SK-N-SH (cell line): ENCODE measurements around the gene CASP6. TPM values are rescaled to one million over a fixed set of nuclear protein-coding genes. Genes with fewer than 3 reads are reported as not detected.

Source experiments
- CTCF ChIA-PET: fragments of 300-600, 350-600 bp; formaldehyde crosslinking; extraction: SDS; loops from one replicate; lab custom pipeline; 2021; lab: Yijun Ruan, JAX
- POLR2A ChIA-PET: fragments of 350-600 bp; sonication (Branson Sonifier 250); formaldehyde crosslinking; extraction: SDS; loops from one replicate; lab custom pipeline; 2020; ENCODE audit warnings: antibody characterized with exemption, inconsistent platforms; lab: Yijun Ruan, JAX
- DNase-seq: peaks from one replicate; pipeline ENCODE4 v3.0.0; 2012
- H2AFZ ChIP-seq: fragments of 200-600 bp; sonication (generic); 2 replicates; pipeline ENCODE4 v1.8.1; 2016; ENCODE audit warnings: antibody characterized with exemption, mild to moderate bottlenecking, low read depth
- H3F3A ChIP-seq: fragments of 200-600 bp; sonication (generic); replicated peaks from 2 replicates; pipeline ENCODE3; 2016; ENCODE audit warnings: antibody characterized with exemption, mild to moderate bottlenecking; ENCODE audit not compliant: insufficient read depth
- H3K27ac ChIP-seq, 2 experiments: fragments of 200-500 bp in 1 of 2; fragments of 200-600 bp in 1 of 2; sonication (Bioruptor generic) in 1 of 2; sonication (generic), shearing (Covaris generic) in 1 of 2; 2 replicates each; pipeline versions ENCODE4 v1.5.1 to v1.6.1; 2014 to 2016; ENCODE audit warnings: low read depth in 2 of 2, inconsistent platforms in 1 of 2, low read length in 1 of 2, mild to moderate bottlenecking in 1 of 2, mixed read lengths in 1 of 2
- H3K27me3 ChIP-seq: fragments of 200-600 bp; sonication (generic), shearing (Covaris generic); 2 replicates; pipeline ENCODE4 v1.6.1; 2016; ENCODE audit warnings: mixed run types; ENCODE audit not compliant: insufficient read depth
- H3K36me3 ChIP-seq, 2 experiments: fragments of 200-500 bp in 1 of 2; fragments of 200-600 bp in 1 of 2; sonication (Bioruptor generic) in 1 of 2; sonication (generic) in 1 of 2; replicated peaks in 1 of 2; 2 replicates each; pipeline versions ENCODE3 to v1.5.1; 2014 to 2016; ENCODE audit warnings: low read length in 1 of 2, mild to moderate bottlenecking in 1 of 2; ENCODE audit not compliant: insufficient read depth in 2 of 2, control insufficient read depth in 1 of 2
- H3K4me1 ChIP-seq, 2 experiments: fragments of 200-500 bp in 1 of 2; fragments of 200-600 bp in 1 of 2; sonication (Bioruptor generic) in 1 of 2; sonication (generic), shearing (Covaris generic) in 1 of 2; 2 replicates each; pipeline versions ENCODE4 v1.5.1 to v1.6.1; 2014 to 2016; ENCODE audit warnings: low read depth in 1 of 2, low read length in 1 of 2, mixed run types in 1 of 2; ENCODE audit not compliant: insufficient read depth in 2 of 2, control insufficient read depth in 1 of 2
- H3K4me2 ChIP-seq: fragments of 200-600 bp; sonication (generic), shearing (Covaris generic); 2 replicates; pipeline ENCODE4 v1.6.1; 2017; ENCODE audit warnings: mixed run types
- H3K4me3 ChIP-seq, 2 experiments: fragments of 200-500 bp in 1 of 2; fragments of 200-600 bp in 1 of 2; sonication (Bioruptor generic) in 1 of 2; sonication (generic), shearing (Covaris generic) in 1 of 2; 2 replicates each; pipeline versions ENCODE4 v1.5.1 to v1.8.1; 2014 to 2016; ENCODE audit warnings: low read depth in 2 of 2, inconsistent platforms in 1 of 2, low read length in 1 of 2, mild to moderate bottlenecking in 1 of 2, mixed read lengths in 1 of 2, moderate library complexity in 1 of 2
- H3K79me2 ChIP-seq: fragments of 200-600 bp; sonication (generic); 2 replicates; pipeline ENCODE4 v1.8.1; 2017; ENCODE audit warnings: mild to moderate bottlenecking; ENCODE audit not compliant: insufficient read depth
- H3K9ac ChIP-seq: fragments of 200-600 bp; sonication (generic); 2 replicates; pipeline ENCODE4 v1.6.1; 2017; ENCODE audit warnings: mixed run types
- H3K9me2 ChIP-seq: fragments of 200-600 bp; sonication (generic); 2 replicates; pipeline ENCODE4 v1.6.1; 2017; ENCODE audit warnings: mixed run types
- H3K9me3 ChIP-seq: fragments of 200-600 bp; sonication (generic); 2 replicates; pipeline ENCODE4 v1.6.1; 2017; ENCODE audit warnings: mixed run types, mild to moderate bottlenecking, moderate library complexity
- H4K20me1 ChIP-seq: fragments of 200-600 bp; sonication (generic); 2 replicates; pipeline ENCODE4 v1.6.1; 2017; ENCODE audit warnings: mild to moderate bottlenecking, mixed run types; ENCODE audit not compliant: insufficient read depth
- CHD2 ChIP-seq: fragments of 150-350 bp; IDR thresholded peaks from 2 replicates; pipeline ENCODE4 v1.6.1; 2018; ENCODE audit warnings: low read length; ENCODE audit not compliant: partially characterized antibody
- ELF1 ChIP-seq: IDR thresholded peaks from 2 replicates; pipeline ENCODE4 v1.4.0; 2012
- EZH2phosphoT487 ChIP-seq: fragments of 200-600 bp; sonication (generic); IDR thresholded peaks from 2 replicates; pipeline ENCODE4 v1.6.1; 2017; ENCODE audit warnings: low read depth, mixed run types, mild to moderate bottlenecking, antibody characterized with exemption, moderate library complexity, borderline replicate concordance
- FOSL2 ChIP-seq: IDR thresholded peaks from 2 replicates; pipeline ENCODE4 v1.4.0; 2012; ENCODE audit warnings: low read depth, mild to moderate bottlenecking, moderate library complexity, borderline replicate concordance
- FOXJ3 ChIP-seq: sonication (generic); formaldehyde crosslinking; IDR thresholded peaks from 2 replicates; pipeline ENCODE4 v1.5.1; 2020; ENCODE audit warnings: mild to moderate bottlenecking, missing genetic modification reagents
- FOXM1 ChIP-seq: IDR thresholded peaks from 2 replicates; pipeline ENCODE4 v1.4.0; 2012; ENCODE audit warnings: low read depth, mild to moderate bottlenecking
- GATA2 ChIP-seq: sonication (generic); formaldehyde crosslinking; IDR thresholded peaks from 2 replicates; pipeline ENCODE4 v1.5.0; 2020; ENCODE audit warnings: mild to moderate bottlenecking, missing genetic modification reagents
- MXI1 ChIP-seq: IDR thresholded peaks from 2 replicates; pipeline ENCODE4 v1.6.1; 2012; ENCODE audit warnings: mild to moderate bottlenecking, low read depth, low read length, improper control_type of control experiment
- PBX3 ChIP-seq: IDR thresholded peaks from 2 replicates; pipeline ENCODE4; 2012
- POLR2AphosphoS5 ChIP-seq: IDR thresholded peaks from 2 replicates; pipeline ENCODE4 v1.6.1; 2012; ENCODE audit warnings: low read depth, low read length
- RAD21 ChIP-seq: IDR thresholded peaks from 2 replicates; pipeline ENCODE4 v1.6.1; 2012; ENCODE audit warnings: mild to moderate bottlenecking, low read length
- RXRA ChIP-seq: IDR thresholded peaks from 2 replicates; pipeline ENCODE4 v1.4.0; 2012; ENCODE audit warnings: low read depth, mild to moderate bottlenecking, borderline replicate concordance
- SIN3A ChIP-seq: IDR thresholded peaks from 2 replicates; pipeline ENCODE4 v1.6.1; 2012; ENCODE audit warnings: low read depth, mild to moderate bottlenecking, low read length, moderate library complexity, borderline replicate concordance
- TAF1 ChIP-seq: IDR thresholded peaks from 2 replicates; pipeline ENCODE4 v1.6.1; 2012; ENCODE audit warnings: low read depth, mild to moderate bottlenecking, low read length, moderate library complexity, borderline replicate concordance
- TEAD4 ChIP-seq: IDR thresholded peaks from 2 replicates; pipeline ENCODE4 v1.4.0; 2012; ENCODE audit warnings: mild to moderate bottlenecking, borderline replicate concordance; ENCODE audit not compliant: insufficient read depth
- YY1 ChIP-seq: IDR thresholded peaks from 2 replicates; pipeline ENCODE4 v1.4.0; 2012; ENCODE audit warnings: low read depth, mild to moderate bottlenecking
- ZBTB33 ChIP-seq: IDR thresholded peaks from 2 replicates; pipeline ENCODE4 v1.4.0; 2012; ENCODE audit warnings: low read depth, borderline replicate concordance
- WGBS: methylation state at CpG from one replicate; pipeline ENCODE4 v1.1.6; 2017; ENCODE audit warnings: low lambda C conversion rate; 5-methylcytosine and 5-hydroxymethylcytosine counted together
- polyA plus RNA-seq, 3 experiments: library from polyadenylated mRNA; depleted of rRNA; stranded (reverse); fragments of >200 nt; gene quantifications; 2 replicates each; pipeline ENCODE4 v1.2.3, GENCODE V29; 2012
- TF ChIP-seq, protein P1 (sequence below): fragments of 150-350 bp; IDR thresholded peaks from 2 replicates; pipeline ENCODE4 v1.6.1; 2016; ENCODE audit warnings: mild to moderate bottlenecking, low read depth, low read length
- TF ChIP-seq, protein P2 (sequence below): fragments of 200-600 bp; sonication (generic); IDR thresholded peaks from 2 replicates; pipeline ENCODE4 v1.6.1; 2017; ENCODE audit warnings: antibody characterized with exemption, mild to moderate bottlenecking, moderate library complexity

The CASP6 gene
- polyA plus RNA-seq, 1 of the 3 experiments (the other 2 are of a cell fraction): 30.2 TPM

DNA sequence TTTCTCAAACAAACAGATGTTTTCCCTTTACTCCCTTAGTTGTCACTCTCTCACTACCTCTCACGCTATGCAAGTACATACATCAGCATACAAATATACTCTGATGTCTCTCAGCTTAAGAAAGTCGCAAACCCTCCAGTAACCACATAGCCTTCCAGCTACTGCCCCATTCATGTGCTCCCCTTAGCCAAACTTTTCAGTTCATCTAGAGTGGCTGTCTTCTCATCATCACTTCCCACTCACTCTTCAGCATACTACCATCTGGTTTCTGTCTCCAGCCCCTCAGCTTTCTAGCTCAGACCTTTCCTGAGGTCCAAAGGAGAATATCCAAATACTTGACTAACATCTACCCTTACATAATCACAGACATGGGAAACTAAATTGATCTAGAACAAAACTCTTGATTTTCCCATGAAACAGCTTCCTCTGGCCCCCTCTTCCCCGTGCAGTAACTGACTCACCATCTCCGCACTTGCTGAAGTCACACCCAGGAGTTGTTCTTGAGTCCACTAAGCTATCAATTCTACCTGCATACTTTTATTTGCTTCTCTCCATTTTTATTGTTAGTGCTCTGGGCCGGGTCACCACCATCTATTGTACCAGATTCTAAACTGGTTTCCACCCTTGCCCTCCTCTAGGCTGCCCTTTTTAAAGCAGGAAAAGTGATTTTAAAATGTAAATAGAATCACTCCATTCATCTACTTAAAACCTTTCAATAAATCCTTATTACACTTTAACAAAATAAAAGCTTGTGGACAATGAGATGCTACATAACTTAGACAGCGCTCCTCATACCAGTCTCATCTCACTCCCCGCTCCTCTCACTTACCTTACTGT is 57.2 kb downstream of the CASP6 start:
- Histone ChIP-seq H3K27ac (no peak overlapping the region), H3K9me3 (no peaks in the 10 kb centered on the region; the same call in 1 of the 2 replicates), H3F3A (no peaks in the 10 kb centered on the region), H3K9me2 (no peaks in the 10 kb centered on the region), H3K36me3 (no peaks in the 10 kb centered on the region), H3K27me3 (no peaks in the 10 kb centered on the region), H3K4me3 (no peak overlapping the region), H3K79me2 (no peaks in the 10 kb centered on the region), H2AFZ (no peak overlapping the region), H3K4me2 (no peak overlapping the region), H3K9ac (no peak overlapping the region), H3K4me1 (no peaks in the 10 kb centered on the region), H4K20me1 (no peaks in the 10 kb centered on the region)
- ChIA-PET CTCF (no interaction called here), POLR2A (no interaction called here)
- DNase-seq: no peak
- TF ChIP-seq MXI1 (no peak), EZH2phosphoT487 (no peak), SIN3A (no peak), FOSL2 (no peak), POLR2AphosphoS5 (no peak), FOXM1 (no peak), TAF1 (no peak), TEAD4 (no peak), RAD21 (no peak), FOXJ3 (no peak), ELF1 (no peak), PBX3 (no peak), ZBTB33 (no peak), CHD2 (no peak), GATA2 (CRISPR knock-in tag) (no peak), YY1 (no peak), RXRA (no peak)
- TF ChIP-seq, protein P1, sequence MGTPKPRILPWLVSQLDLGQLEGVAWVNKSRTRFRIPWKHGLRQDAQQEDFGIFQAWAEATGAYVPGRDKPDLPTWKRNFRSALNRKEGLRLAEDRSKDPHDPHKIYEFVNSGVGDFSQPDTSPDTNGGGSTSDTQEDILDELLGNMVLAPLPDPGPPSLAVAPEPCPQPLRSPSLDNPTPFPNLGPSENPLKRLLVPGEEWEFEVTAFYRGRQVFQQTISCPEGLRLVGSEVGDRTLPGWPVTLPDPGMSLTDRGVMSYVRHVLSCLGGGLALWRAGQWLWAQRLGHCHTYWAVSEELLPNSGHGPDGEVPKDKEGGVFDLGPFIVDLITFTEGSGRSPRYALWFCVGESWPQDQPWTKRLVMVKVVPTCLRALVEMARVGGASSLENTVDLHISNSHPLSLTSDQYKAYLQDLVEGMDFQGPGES: no peak
- TF ChIP-seq, protein P2, sequence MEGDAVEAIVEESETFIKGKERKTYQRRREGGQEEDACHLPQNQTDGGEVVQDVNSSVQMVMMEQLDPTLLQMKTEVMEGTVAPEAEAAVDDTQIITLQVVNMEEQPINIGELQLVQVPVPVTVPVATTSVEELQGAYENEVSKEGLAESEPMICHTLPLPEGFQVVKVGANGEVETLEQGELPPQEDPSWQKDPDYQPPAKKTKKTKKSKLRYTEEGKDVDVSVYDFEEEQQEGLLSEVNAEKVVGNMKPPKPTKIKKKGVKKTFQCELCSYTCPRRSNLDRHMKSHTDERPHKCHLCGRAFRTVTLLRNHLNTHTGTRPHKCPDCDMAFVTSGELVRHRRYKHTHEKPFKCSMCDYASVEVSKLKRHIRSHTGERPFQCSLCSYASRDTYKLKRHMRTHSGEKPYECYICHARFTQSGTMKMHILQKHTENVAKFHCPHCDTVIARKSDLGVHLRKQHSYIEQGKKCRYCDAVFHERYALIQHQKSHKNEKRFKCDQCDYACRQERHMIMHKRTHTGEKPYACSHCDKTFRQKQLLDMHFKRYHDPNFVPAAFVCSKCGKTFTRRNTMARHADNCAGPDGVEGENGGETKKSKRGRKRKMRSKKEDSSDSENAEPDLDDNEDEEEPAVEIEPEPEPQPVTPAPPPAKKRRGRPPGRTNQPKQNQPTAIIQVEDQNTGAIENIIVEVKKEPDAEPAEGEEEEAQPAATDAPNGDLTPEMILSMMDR: no peak
- WGBS: 91% methylated on average over 7 of the region's 7 CpGs
